K562 (cell line): Measurements from ENCODE around the gene SIMC1. TPM values are rescaled to one million over a fixed set of nuclear protein-coding genes. Genes with fewer than 3 reads are reported as not detected.

ENCODE experiments used
- ATAC-seq: fragments of 200-7000 bp; cut with Tn5 transposase; 3 replicates; pipeline ENCODE4 v1.9.1; 2020; ENCODE audit warnings: moderate library complexity
- BruUV-seq: library from RNA; stranded (reverse); fragments of 400-500 nt; replicated peaks from 2 replicates; lab custom pipeline; 2021; lab: Mats Ljungman, UMichigan
- CTCF ChIA-PET: fragments of 300-600 bp; formaldehyde crosslinking; extraction: SDS; loops from one replicate; lab custom pipeline; 2021; ENCODE audit warnings: low intra/inter-chr PET ratio; lab: Yijun Ruan, JAX
- POLR2A ChIA-PET: fragments of 300-600, 350-650 bp; sonication (Branson Sonifier 250); formaldehyde crosslinking; extraction: SDS; loops from one replicate; lab custom pipeline; 2021; ENCODE audit warnings: antibody characterized with exemption, inconsistent platforms; lab: Yijun Ruan, JAX
- DNase-seq, 4 experiments: peaks; one replicate each; pipeline versions ENCODE4 v3.0.0 to v3.0.0-alpha.2; 2011 to 2018; ENCODE audit warnings: low spot score in 3 of 4, mixed read lengths in 3 of 4; ENCODE audit errors: extremely low read depth in 1 of 4
- FAIRE-seq: peaks from 2 replicates; lab custom pipeline; 2011; peaks lifted over from hg19 to GRCh38; lab: Jason Lieb, UNC
- H2AFZ ChIP-seq: 2 replicates; pipeline ENCODE4 v1.6.0; 2011; ENCODE audit warnings: low read depth, low read length, control low read depth, inconsistent platforms
- H3K27ac ChIP-seq: fragments of 200-600 bp; 3 replicates; pipeline ENCODE4 v1.8.0; 2011; ENCODE audit warnings: low read depth, mild to moderate bottlenecking, control low read depth, inconsistent platforms, low read length, moderate library complexity, mixed read lengths; ENCODE audit errors: extremely low read depth
- H3K27me3 ChIP-seq, 2 experiments: fragments of 300-600 bp in 1 of 2; 2 replicates in 1 of 2; 3 replicates in 1 of 2; pipeline versions ENCODE4 v1.6.0 to v1.8.0; 2011; ENCODE audit warnings: inconsistent platforms in 2 of 2, low read length in 2 of 2, mild to moderate bottlenecking in 1 of 2, mixed read lengths in 1 of 2, moderate library complexity in 1 of 2; ENCODE audit not compliant: control insufficient read depth in 2 of 2, insufficient read depth in 2 of 2
- H3K36me3 ChIP-seq: fragments of 300-600 bp; 3 replicates; pipeline ENCODE4 v1.8.0; 2011; ENCODE audit warnings: mild to moderate bottlenecking, low read length, inconsistent platforms; ENCODE audit not compliant: control insufficient read depth, insufficient read depth
- H3K4me1 ChIP-seq, 2 experiments: fragments of 200-600 bp in 1 of 2; replicated peaks in 1 of 2; 2 replicates in 1 of 2; 3 replicates in 1 of 2; pipeline versions ENCODE4 v1.5.1 to v1.8.0; 2011; ENCODE audit warnings: inconsistent platforms in 2 of 2, low read length in 2 of 2, mild to moderate bottlenecking in 1 of 2, mixed read lengths in 1 of 2, moderate library complexity in 1 of 2; ENCODE audit not compliant: control insufficient read depth in 2 of 2, insufficient read depth in 2 of 2
- H3K4me2 ChIP-seq: 2 replicates; pipeline ENCODE4 v1.6.1; 2011; ENCODE audit warnings: low read length, control low read depth, inconsistent platforms, mixed read lengths; ENCODE audit not compliant: insufficient read depth
- H3K4me3 ChIP-seq: fragments of 200-600 bp; sonication (generic), shearing (Covaris generic); 2 replicates; pipeline ENCODE4 v1.5.1; 2016; ENCODE audit warnings: control low read depth, inconsistent platforms
- H3K79me2 ChIP-seq: fragments of 200-600 bp; 3 replicates; pipeline ENCODE4 v1.8.0; 2011; ENCODE audit warnings: low read length, inconsistent platforms; ENCODE audit not compliant: control insufficient read depth, insufficient read depth
- H3K9ac ChIP-seq, 2 experiments: 2 replicates each; pipeline versions ENCODE4 v1.6.0 to v1.6.1; 2011; ENCODE audit warnings: low read depth in 2 of 2, low read length in 2 of 2, control low read depth in 1 of 2, inconsistent platforms in 1 of 2, mild to moderate bottlenecking in 1 of 2, mixed read lengths in 1 of 2; ENCODE audit not compliant: insufficient read depth in 1 of 2
- H3K9me1 ChIP-seq: one replicate; pipeline ENCODE4 v1.6.0; 2011; ENCODE audit warnings: inconsistent platforms, mild to moderate bottlenecking, low read length, moderate library complexity; ENCODE audit not compliant: control insufficient read depth, insufficient read depth
- H3K9me3 ChIP-seq: replicated peaks from 2 replicates; pipeline ENCODE4 v1.5.1; 2011; ENCODE audit warnings: low read depth, low read length, inconsistent platforms; ENCODE audit not compliant: control insufficient read depth, insufficient read depth
- H4K20me1 ChIP-seq: replicated peaks from 2 replicates; pipeline ENCODE4 v1.6.1; 2011; ENCODE audit warnings: low read length, inconsistent platforms, mixed read lengths; ENCODE audit not compliant: control insufficient read depth, insufficient read depth
- CAMTA2 ChIP-seq: fragments of 250-450 bp; sonication (Bioruptor Pico); conservative IDR thresholded peaks from 2 replicates; pipeline ENCODE4 v1.5.1; 2022
- CC2D1A ChIP-seq: fragments of 450-650 bp; IDR thresholded peaks from 2 replicates; pipeline ENCODE4 v1.6.1; 2017; ENCODE audit warnings: mild to moderate bottlenecking
- CHD4 ChIP-seq: fragments of 200-600 bp; sonication (generic); IDR thresholded peaks from 3 replicates; pipeline ENCODE4 v1.6.1; 2012; ENCODE audit warnings: low read depth, mild to moderate bottlenecking, mixed read lengths, low read length, inconsistent platforms; ENCODE audit not compliant: insufficient read depth, insufficient replicate concordance, poor library complexity, severe bottlenecking
- EP300 ChIP-seq: IDR thresholded peaks from 2 replicates; pipeline ENCODE4 v1.6.1; 2012; ENCODE audit warnings: low read length, improper control_type of control experiment
- ETV5 ChIP-seq: sonication (generic); formaldehyde crosslinking; IDR thresholded peaks from 2 replicates; pipeline ENCODE4 v1.4.0; 2020; ENCODE audit warnings: low read depth, mild to moderate bottlenecking, missing genetic modification reagents
- FUS ChIP-seq: fragments of 200-400 bp; formaldehyde crosslinking; optimal IDR thresholded peaks from 2 replicates; pipeline ENCODE3; 2017; ENCODE audit warnings: low read depth, low read length
- NFATC3 ChIP-seq: fragments of 450-650 bp; IDR thresholded peaks from 2 replicates; pipeline ENCODE4 v1.6.1; 2017; ENCODE audit warnings: mild to moderate bottlenecking
- NR2C1 ChIP-seq, 2 experiments: fragments of 450-650 bp; IDR thresholded peaks; 2 replicates each; pipeline ENCODE4 v1.6.1; 2017; ENCODE audit warnings: mild to moderate bottlenecking in 2 of 2, antibody characterized with exemption in 1 of 2, inconsistent platforms in 1 of 2, missing compliant biosample characterization in 1 of 2, missing genetic modification characterization in 1 of 2
- NR3C1 ChIP-seq: sonication (generic); formaldehyde crosslinking; IDR thresholded peaks from 2 replicates; pipeline ENCODE4 v1.8.1; 2022; ENCODE audit warnings: missing genetic modification reagents
- SMARCA4 ChIP-seq: fragments of 450-650 bp; IDR thresholded peaks from 2 replicates; pipeline ENCODE4 v1.6.1; 2016
- TAF1 ChIP-seq: IDR thresholded peaks from 2 replicates; pipeline ENCODE4 v1.6.1; 2011; ENCODE audit warnings: mild to moderate bottlenecking, low read length, moderate library complexity; ENCODE audit not compliant: insufficient read depth, control insufficient read depth, severe bottlenecking; ENCODE audit errors: extremely low read depth
- TEAD1 ChIP-seq, 2 experiments: fragments of 450-650 bp in 1 of 2; sonication (generic) in 1 of 2; formaldehyde crosslinking; IDR thresholded peaks; 2 replicates each; pipeline versions ENCODE4 v1.4.0 to v1.8.0; 2020 to 2022; ENCODE audit warnings: mild to moderate bottlenecking in 2 of 2, missing genetic modification reagents in 1 of 2
- YY1 ChIP-seq, 3 experiments: IDR thresholded peaks; 2 replicates each; pipeline ENCODE4 v1.6.1; 2011; ENCODE audit warnings: low read length in 2 of 3, mild to moderate bottlenecking in 2 of 3, moderate library complexity in 2 of 3, borderline replicate concordance in 1 of 3, control low read depth in 1 of 3, low read depth in 1 of 3; ENCODE audit not compliant: insufficient read depth in 3 of 3, insufficient replicate concordance in 2 of 3, control insufficient read depth in 1 of 3, insufficient read length in 1 of 3; ENCODE audit errors: extremely low read depth in 1 of 3
- ZNF174 ChIP-seq: fragments of 250-450 bp; sonication (Bioruptor Pico); IDR thresholded peaks from 2 replicates; pipeline ENCODE4 v1.4.0; 2020; ENCODE audit warnings: mild to moderate bottlenecking
- ZNF175 ChIP-seq: fragments of 200-800 bp; sonication (Bioruptor generic); IDR thresholded peaks from 2 replicates; pipeline ENCODE4 v1.6.1; 2016; ENCODE audit warnings: low read depth, mild to moderate bottlenecking, missing genetic modification characterization, missing compliant biosample characterization
- ZNF232 ChIP-seq: sonication (generic); formaldehyde crosslinking; IDR thresholded peaks from 2 replicates; pipeline ENCODE4 v1.8.0; 2022; ENCODE audit warnings: mild to moderate bottlenecking, missing genetic modification reagents
- ZNF668 ChIP-seq: fragments of 250-450 bp; sonication (Bioruptor Pico); IDR thresholded peaks from 2 replicates; pipeline ENCODE4 v1.8.0; 2022; ENCODE audit warnings: mild to moderate bottlenecking, inconsistent platforms
- WGBS: fragments of 100-300 bp; shearing (Covaris generic); methylation state at CpG from one replicate; pipeline ENCODE4 v1.1.6; 2016; ENCODE audit warnings: low coverage, mixed read lengths; ENCODE audit not compliant: insufficient coverage; ENCODE audit errors: missing lambda C conversion rate; 5-methylcytosine and 5-hydroxymethylcytosine counted together
- in situ Hi-C: fragments of 300-500 bp; cut with MboI; formaldehyde crosslinking; loops from 4 replicates; pipeline ENCODE4 v1.15.0; 2018; ENCODE audit warnings: inconsistent platforms, mixed read lengths
- intact Hi-C: fragments of 100-400 bp; cut with micrococcal nuclease; formaldehyde crosslinking; loops from 2 replicates; pipeline ENCODE4 v1.14.2; 2022
- polyA plus RNA-seq, 8 experiments: library from polyadenylated mRNA; depleted of rRNA in 4 of 8; stranded (reverse) in 5 of 8; unstranded in 3 of 8; fragments of >200 nt; fragmentation: Nextera tagmentation in 2 of 8; fragmentation: Illumina TruSeq in 1 of 8; extraction: Ambion mirVana in 2 of 8; extraction: Trizol in 1 of 8; gene quantifications; 2 replicates each; pipeline versions ENCODE4 v1.2.1 to v1.2.3, GENCODE V29; 2011 to 2014; ENCODE audit warnings: inconsistent platforms in 1 of 8, missing spikeins in 1 of 8
- total RNA-seq, 7 experiments: library from RNA; depleted of rRNA in 6 of 7; stranded (reverse); fragments of >200 nt in 6 of 7; fragmentation: Illumina TruSeq in 2 of 7; extraction: Trizol in 2 of 7; gene quantifications; 2 replicates each; pipeline versions ENCODE4 v1.2.1 to v1.2.3, GENCODE V29; 2011 to 2021; ENCODE audit warnings: low replicate concordance in 1 of 7
- TF ChIP-seq, protein P1 (sequence below): fragments of 250-450 bp; sonication (Bioruptor Pico); IDR thresholded peaks from 2 replicates; pipeline ENCODE4 v1.8.0; 2022; ENCODE audit warnings: moderate library complexity, mild to moderate bottlenecking, inconsistent platforms
- TF ChIP-seq, protein P2 (sequence below): fragments of 450-650 bp; formaldehyde crosslinking; conservative IDR thresholded peaks from 2 replicates; pipeline ENCODE4 v1.4.0; 2022; ENCODE audit warnings: mild to moderate bottlenecking, missing genetic modification characterization

Gene SIMC1
- total and polyA plus RNA-seq, 9 of the 15 experiments (the other 6 are each of a cell fraction or from before 2014, with no cell fraction given): 7.2 to 36.3 (median 14.7) TPM

DNA sequence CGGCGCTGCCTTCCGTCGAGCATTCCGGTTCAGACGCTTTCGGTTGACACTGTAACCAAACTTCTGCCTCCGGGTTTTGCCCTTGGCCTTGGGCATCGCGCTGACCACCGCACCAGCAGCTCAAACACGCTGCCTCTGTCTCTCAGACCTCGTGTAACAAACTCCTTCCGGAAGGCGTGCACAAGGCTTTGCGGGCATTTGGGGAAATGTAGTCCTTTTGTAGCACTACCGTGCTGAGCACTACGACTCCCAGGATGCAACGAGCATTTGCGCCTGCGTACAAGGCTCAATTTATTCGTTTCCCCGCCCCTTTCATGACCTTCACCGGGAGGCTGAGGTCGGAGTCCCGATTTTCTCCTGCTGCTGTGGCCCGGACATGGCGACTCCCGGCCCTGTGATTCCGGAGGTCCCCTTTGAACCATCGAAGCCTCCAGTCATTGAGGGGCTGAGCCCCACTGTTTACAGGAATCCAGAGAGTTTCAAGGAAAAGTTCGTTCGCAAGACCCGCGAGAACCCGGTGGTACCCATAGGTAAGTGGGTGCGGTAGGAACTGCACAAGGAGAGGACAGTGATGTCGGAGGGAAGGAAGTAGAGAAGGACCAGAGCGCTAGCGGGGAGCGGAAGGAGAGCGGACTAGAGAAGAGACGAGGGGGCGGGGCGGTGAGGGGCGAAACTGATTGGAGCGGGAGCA is 150.4 kb downstream of the SIMC1 start, which contains the start of the genes HIGD2A and NOP16:
TSS of gene HIGD2A (plus strand) at position 308 of the 691 bp plus-strand sequence. CDS start at position 377, 69 bp downstream.
TSS of gene NOP16 (minus strand) at position 155 of the 691 bp plus-strand sequence. CDS start at position 96, 59 bp downstream.
- FAIRE-seq: peak; percentile 100
- no peak for TF ChIP-seq ZNF174
- TF ChIP-seq FUS: no peak
- 0 out of 2 replicates have a peak, but pooled peaks have one; percentile 6 for TF ChIP-seq ZNF232 (CRISPR knock-in tag)
- no peak for TF ChIP-seq CAMTA2
- TF ChIP-seq, protein P1, sequence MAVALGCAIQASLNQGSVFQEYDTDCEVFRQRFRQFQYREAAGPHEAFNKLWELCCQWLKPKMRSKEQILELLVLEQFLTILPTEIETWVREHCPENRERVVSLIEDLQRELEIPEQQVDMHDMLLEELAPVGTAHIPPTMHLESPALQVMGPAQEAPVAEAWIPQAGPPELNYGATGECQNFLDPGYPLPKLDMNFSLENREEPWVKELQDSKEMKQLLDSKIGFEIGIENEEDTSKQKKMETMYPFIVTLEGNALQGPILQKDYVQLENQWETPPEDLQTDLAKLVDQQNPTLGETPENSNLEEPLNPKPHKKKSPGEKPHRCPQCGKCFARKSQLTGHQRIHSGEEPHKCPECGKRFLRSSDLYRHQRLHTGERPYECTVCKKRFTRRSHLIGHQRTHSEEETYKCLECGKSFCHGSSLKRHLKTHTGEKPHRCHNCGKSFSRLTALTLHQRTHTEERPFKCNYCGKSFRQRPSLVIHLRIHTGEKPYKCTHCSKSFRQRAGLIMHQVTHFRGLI: no peak
- TF ChIP-seq ZNF175 (CRISPR knock-in tag): peak; percentile 38; the same call in 1 of the 2 replicates
- peak in 2 of 3 experiments; percentile 35 to 54 for TF ChIP-seq YY1 (IDR thresholded peaks at IDR 0.05; ENCODE audit: borderline replicate concordance in 1 of 3, control insufficient read depth in 1 of 3, extremely low read depth in 1 of 3, insufficient read depth in 3 of 3, insufficient read length in 1 of 3, insufficient replicate concordance in 2 of 3, low read depth in 1 of 3, low read length in 2 of 3)
- peak; percentile 92 for TF ChIP-seq TAF1
- TF ChIP-seq SMARCA4: peak; percentile 42; the same call in 1 of the 2 replicates
- peak; percentile 89 for TF ChIP-seq ETV5 (CRISPR knock-in tag)
- TF ChIP-seq EP300: peak; percentile 53; the same call in 1 of the 2 replicates
- no peak for TF ChIP-seq TEAD1 (CRISPR knock-in tag; IDR thresholded peaks at IDR 0.05)
- no peak for TF ChIP-seq ZNF668
- TF ChIP-seq, protein P2, sequence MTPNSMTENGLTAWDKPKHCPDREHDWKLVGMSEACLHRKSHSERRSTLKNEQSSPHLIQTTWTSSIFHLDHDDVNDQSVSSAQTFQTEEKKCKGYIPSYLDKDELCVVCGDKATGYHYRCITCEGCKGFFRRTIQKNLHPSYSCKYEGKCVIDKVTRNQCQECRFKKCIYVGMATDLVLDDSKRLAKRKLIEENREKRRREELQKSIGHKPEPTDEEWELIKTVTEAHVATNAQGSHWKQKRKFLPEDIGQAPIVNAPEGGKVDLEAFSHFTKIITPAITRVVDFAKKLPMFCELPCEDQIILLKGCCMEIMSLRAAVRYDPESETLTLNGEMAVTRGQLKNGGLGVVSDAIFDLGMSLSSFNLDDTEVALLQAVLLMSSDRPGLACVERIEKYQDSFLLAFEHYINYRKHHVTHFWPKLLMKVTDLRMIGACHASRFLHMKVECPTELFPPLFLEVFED (CRISPR knock-in tag): peak; percentile 59; the same call in 1 of the 2 replicates
- peak; percentile 61; the same call in 1 of the 2 replicates for TF ChIP-seq CC2D1A
- TF ChIP-seq NR2C1 (IDR thresholded peaks at IDR 0.05): peak; percentile 94
- TF ChIP-seq NR2C1 (tag; IDR thresholded peaks at IDR 0.05): peak; percentile 93
- TF ChIP-seq CHD4: no peak
- TF ChIP-seq NR3C1: no peak
- TF ChIP-seq NFATC3: peak; percentile 76; the same call in 1 of the 2 replicates

More for the DNA sequence above, 150.4 kb downstream of the SIMC1 start, which contains the start of the genes HIGD2A and NOP16:
- H3K4me2 ChIP-seq: peak within 1 kb of the TSS; percentile 99
- ChIA-PET CTCF (no interaction called here), POLR2A (interaction anchor here (0.6 to 1.5 kb wide), 8 partner anchors 12 to 270 kb away, joined by 3 to 4 read pairs (median 3); no protein-coding TSS in a partner anchor)
- no peaks in the 10 kb centered on the region; the same call in 1 of the 2 replicates for H4K20me1 ChIP-seq
- 1% methylated on average over 45 of the region's 47 CpGs for WGBS
- H2AFZ ChIP-seq: peak within 1 kb of the TSS; percentile 97
- no peaks in the 10 kb centered on the region for H3K27me3 ChIP-seq
- peaks cover 80% of the 10 kb centered on the region for H3K36me3 ChIP-seq
- H3K9ac ChIP-seq: peak within 1 kb of the TSS; percentile 96 to 98
- peak; percentile 84 to 99 (median 94) for DNase-seq
- H3K4me3 ChIP-seq: peak within 1 kb of the TSS; percentile 69
- no peaks in the 10 kb centered on the region for H3K9me3 ChIP-seq
- intact Hi-C loops: loop anchor here (1.0 kb wide), 1 partner anchor 27 kb away; the partner anchor contains the start of gene KIAA1191
- peak within 1 kb of the TSS; percentile 97 for H3K27ac ChIP-seq
- H3K79me2 ChIP-seq: peaks cover 58% of the 10 kb centered on the region
- peaks cover 6 to 16% of the 10 kb centered on the region in 2 experiments; a peak in 4 of 5 replicates for H3K4me1 ChIP-seq
- no peaks in the 10 kb centered on the region for H3K9me1 ChIP-seq
- in situ Hi-C loops: no loop called here
- no TSS peak for BruUV-seq
- peak; percentile 91 for ATAC-seq
